Stromal cell of bone marrow (primary cell): ENCODE results near the gene PCDHB2.
"Not testable (repeated sequence)": the region's sequence is repeated elsewhere in the genome, so short reads cannot be mapped to it uniquely, and the experiment has no call there.

ENCODE experiments used
- DNase-seq: peaks from one replicate; pipeline ENCODE4 v3.0.0-alpha.2; 2012; ENCODE audit warnings: low read depth

Gene PCDHB2

DNA sequence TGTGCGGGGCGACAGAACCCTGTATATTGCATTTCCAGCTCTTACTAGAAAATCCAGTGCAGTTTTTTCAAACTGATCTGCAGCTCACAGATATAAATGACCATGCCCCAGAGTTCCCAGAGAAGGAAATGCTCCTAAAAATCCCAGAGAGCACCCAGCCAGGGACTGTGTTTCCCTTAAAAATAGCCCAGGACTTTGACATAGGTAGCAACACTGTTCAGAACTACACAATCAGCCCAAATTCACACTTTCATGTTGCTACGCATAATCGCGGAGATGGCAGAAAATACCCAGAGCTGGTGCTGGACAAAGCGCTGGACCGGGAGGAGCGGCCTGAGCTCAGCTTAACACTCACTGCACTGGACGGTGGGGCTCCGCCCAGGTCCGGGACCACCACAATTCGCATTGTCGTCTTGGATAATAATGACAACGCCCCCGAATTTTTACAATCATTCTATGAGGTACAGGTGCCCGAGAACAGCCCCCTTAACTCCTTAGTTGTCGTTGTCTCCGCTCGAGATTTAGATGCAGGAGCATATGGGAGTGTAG is 41.4 kb downstream of the PCDHB2 start:
- no peak for DNase-seq

DNA sequence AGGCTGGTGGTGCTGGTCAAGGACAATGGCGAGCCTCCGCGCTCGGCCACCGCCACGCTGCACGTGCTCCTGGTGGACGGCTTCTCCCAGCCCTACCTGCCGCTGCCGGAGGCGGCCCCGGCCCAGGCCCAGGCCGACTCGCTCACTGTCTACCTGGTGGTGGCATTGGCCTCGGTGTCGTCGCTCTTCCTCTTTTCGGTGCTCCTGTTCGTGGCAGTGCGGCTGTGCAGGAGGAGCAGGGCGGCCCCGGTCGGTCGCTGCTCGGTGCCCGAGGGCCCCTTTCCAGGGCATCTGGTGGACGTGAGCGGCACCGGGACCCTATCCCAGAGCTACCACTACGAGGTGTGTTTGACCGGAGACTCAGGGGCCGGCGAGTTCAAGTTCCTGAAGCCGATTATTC is 42.9 kb downstream of the PCDHB2 start:
- DNase-seq, result not testable (repeated sequence)
